ENCODE results near the gene SNX25. TPM values are rescaled to one million over a fixed set of nuclear protein-coding genes. Genes with fewer than 3 reads are reported as not detected.

Gene SNX25
- total and polyA plus RNA-seq, 4 donors, result 2.8 to 13.9 (median 5.0) TPM

DNA sequence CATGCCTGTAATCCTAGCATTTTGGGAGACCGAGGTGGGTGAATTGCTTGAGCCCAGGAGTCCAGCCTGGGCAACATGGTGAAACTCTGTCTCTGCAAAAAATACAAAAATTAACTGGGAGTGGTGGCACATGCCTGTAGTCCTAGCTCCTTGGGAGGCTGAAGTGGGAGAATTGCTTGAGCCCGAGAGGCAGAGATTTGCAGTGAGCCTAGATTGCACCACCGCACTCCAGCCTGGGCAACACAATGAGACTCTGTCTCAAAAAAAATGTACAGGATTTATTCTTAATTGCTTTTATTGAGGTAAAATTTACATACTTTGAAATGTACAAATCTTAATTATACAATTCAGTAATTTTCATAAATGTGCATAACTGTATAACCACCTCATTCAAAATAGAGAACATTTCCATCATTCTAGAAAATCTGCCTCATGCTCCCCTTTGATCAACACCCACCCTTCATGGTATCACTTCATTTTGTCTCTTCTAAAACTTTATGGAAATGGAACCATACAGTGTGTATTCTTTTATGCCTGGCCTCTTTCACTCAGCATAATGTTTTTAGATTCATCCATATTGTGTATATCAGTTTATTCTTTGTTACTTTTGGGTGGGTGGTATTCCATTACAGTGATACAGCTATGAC is 39.1 kb downstream of the SNX25 start (continued):
- TF ChIP-seq TAF1 (conservative IDR thresholded peaks at IDR 0.05) (no peak), JUND (IDR thresholded peaks at IDR 0.05) (no peak), SP1 (IDR thresholded peaks at IDR 0.05) (no peak)

DNA sequence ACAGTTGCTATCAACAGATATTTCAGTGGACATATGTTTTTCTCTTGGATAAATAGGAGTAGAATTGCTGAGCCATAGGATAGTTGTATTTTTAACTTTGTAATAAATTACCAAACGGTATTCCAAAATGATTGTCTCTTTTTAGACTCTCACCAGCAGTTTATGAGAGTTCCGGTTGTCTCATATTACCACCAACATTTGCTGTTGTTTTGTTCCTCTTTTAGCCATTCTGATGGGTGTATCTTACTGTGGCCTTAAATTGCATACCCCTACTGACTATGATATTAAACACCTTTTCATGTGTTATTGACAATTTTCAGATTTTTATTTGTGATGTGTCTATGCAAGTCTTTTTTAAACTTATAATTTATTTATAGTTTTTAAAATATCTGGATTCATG is 39.7 kb downstream of the SNX25 start:
- Histone ChIP-seq H3K27ac (ENCODE audit: low read depth in 1 of 2, low read length in 2 of 2) (no peak overlapping the region), H3K27me3 (ENCODE audit: control insufficient read depth in 4 of 4, insufficient read depth in 4 of 4, low read length in 3 of 4) (no peaks in the 10 kb centered on the region), H3K36me3 (ENCODE audit: control insufficient read depth in 4 of 4, insufficient read depth in 3 of 4, low read depth in 1 of 4, low read length in 3 of 4) (peaks cover 0 to 2% (median 0%) of the 10 kb centered on the region in 4 donors), H3K9ac (ENCODE audit: low read depth in 1 of 2, low read length in 2 of 2) (no peak overlapping the region), H3K4me1 (ENCODE audit: control insufficient read depth in 4 of 4, insufficient read depth in 4 of 4, low read length in 3 of 4) (peaks cover 0 to 2% (median 0%) of the 10 kb centered on the region in 4 donors), H3K9me3 (ENCODE audit: control insufficient read depth in 4 of 4, low read length in 3 of 4) (no peaks in the 10 kb centered on the region), H3K4me3 (ENCODE audit: low read depth in 1 of 3, low read length in 3 of 3) (no peak overlapping the region)
- WGBS, result 89% methylated on average over 2 of the region's 2 CpGs
- TF ChIP-seq FOXA2 (IDR thresholded peaks at IDR 0.05), result no peak
- no peak for TF ChIP-seq YY1 (IDR thresholded peaks at IDR 0.05)
- TF ChIP-seq HNF4G (IDR thresholded peaks at IDR 0.05), result no peak
- TF ChIP-seq, protein P1, sequence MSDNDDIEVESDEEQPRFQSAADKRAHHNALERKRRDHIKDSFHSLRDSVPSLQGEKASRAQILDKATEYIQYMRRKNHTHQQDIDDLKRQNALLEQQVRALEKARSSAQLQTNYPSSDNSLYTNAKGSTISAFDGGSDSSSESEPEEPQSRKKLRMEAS (IDR thresholded peaks at IDR 0.05), result no peak
- TF ChIP-seq HNF4A (conservative IDR thresholded peaks at IDR 0.05), result no peak
- TF ChIP-seq, protein P2, sequence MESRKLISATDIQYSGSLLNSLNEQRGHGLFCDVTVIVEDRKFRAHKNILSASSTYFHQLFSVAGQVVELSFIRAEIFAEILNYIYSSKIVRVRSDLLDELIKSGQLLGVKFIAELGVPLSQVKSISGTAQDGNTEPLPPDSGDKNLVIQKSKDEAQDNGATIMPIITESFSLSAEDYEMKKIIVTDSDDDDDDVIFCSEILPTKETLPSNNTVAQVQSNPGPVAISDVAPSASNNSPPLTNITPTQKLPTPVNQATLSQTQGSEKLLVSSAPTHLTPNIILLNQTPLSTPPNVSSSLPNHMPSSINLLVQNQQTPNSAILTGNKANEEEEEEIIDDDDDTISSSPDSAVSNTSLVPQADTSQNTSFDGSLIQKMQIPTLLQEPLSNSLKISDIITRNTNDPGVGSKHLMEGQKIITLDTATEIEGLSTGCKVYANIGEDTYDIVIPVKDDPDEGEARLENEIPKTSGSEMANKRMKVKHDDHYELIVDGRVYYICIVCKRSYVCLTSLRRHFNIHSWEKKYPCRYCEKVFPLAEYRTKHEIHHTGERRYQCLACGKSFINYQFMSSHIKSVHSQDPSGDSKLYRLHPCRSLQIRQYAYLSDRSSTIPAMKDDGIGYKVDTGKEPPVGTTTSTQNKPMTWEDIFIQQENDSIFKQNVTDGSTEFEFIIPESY (IDR thresholded peaks at IDR 0.05), result no peak
- TF ChIP-seq RXRA (IDR thresholded peaks at IDR 0.05), result no peak
- TF ChIP-seq, protein P3, sequence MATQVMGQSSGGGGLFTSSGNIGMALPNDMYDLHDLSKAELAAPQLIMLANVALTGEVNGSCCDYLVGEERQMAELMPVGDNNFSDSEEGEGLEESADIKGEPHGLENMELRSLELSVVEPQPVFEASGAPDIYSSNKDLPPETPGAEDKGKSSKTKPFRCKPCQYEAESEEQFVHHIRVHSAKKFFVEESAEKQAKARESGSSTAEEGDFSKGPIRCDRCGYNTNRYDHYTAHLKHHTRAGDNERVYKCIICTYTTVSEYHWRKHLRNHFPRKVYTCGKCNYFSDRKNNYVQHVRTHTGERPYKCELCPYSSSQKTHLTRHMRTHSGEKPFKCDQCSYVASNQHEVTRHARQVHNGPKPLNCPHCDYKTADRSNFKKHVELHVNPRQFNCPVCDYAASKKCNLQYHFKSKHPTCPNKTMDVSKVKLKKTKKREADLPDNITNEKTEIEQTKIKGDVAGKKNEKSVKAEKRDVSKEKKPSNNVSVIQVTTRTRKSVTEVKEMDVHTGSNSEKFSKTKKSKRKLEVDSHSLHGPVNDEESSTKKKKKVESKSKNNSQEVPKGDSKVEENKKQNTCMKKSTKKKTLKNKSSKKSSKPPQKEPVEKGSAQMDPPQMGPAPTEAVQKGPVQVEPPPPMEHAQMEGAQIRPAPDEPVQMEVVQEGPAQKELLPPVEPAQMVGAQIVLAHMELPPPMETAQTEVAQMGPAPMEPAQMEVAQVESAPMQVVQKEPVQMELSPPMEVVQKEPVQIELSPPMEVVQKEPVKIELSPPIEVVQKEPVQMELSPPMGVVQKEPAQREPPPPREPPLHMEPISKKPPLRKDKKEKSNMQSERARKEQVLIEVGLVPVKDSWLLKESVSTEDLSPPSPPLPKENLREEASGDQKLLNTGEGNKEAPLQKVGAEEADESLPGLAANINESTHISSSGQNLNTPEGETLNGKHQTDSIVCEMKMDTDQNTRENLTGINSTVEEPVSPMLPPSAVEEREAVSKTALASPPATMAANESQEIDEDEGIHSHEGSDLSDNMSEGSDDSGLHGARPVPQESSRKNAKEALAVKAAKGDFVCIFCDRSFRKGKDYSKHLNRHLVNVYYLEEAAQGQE (IDR thresholded peaks at IDR 0.05), result no peak
- TF ChIP-seq FOXA1 (IDR thresholded peaks at IDR 0.05), result no peak
- no peak for TF ChIP-seq EGR1 (IDR thresholded peaks at IDR 0.05; ENCODE audit: low read depth in 2 of 2)
- no peak for TF ChIP-seq GABPA (IDR thresholded peaks at IDR 0.05 in 1 of 2, conservative IDR thresholded peaks at IDR 0.05 in 1 of 2)
- no peak for TF ChIP-seq RAD21 (IDR thresholded peaks at IDR 0.05)
- no peak for TF ChIP-seq SP1 (IDR thresholded peaks at IDR 0.05)
- TF ChIP-seq JUND (IDR thresholded peaks at IDR 0.05), result no peak
- no peak for TF ChIP-seq TAF1 (conservative IDR thresholded peaks at IDR 0.05)
- TF ChIP-seq, protein P4, sequence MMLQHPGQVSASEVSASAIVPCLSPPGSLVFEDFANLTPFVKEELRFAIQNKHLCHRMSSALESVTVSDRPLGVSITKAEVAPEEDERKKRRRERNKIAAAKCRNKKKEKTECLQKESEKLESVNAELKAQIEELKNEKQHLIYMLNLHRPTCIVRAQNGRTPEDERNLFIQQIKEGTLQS (IDR thresholded peaks at IDR 0.05), result no peak
- no peak for DNase-seq (ENCODE audit: low spot score)

All from liver (tissue), 9 donors.